HCT116 (cell line): ENCODE data around the gene CS. TPM values are rescaled to one million over a fixed set of nuclear protein-coding genes. Genes with fewer than 3 reads are reported as not detected.

Source experiments
- ATAC-seq: fragments of 200-7000 bp; cut with Tn5 transposase; 2 replicates; pipeline ENCODE4 v1.9.1; 2020; ENCODE audit warnings: mild to moderate bottlenecking, moderate library complexity
- BruUV-seq: library from RNA; stranded (reverse); fragments of 400-500 nt; replicated peaks from 2 replicates; lab custom pipeline; 2021; lab: Mats Ljungman, UMichigan
- CTCF ChIA-PET: fragments of 300-600 bp; sonication (Branson Sonifier 250); formaldehyde crosslinking; loops from one replicate; lab custom pipeline; 2021; ENCODE audit warnings: antibody characterized with exemption; lab: Charles Lee
- POLR2A ChIA-PET: fragments of 300-600, 350-600 bp; sonication (Branson Sonifier 250); formaldehyde crosslinking; loops from one replicate; lab custom pipeline; 2021; ENCODE audit warnings: antibody characterized with exemption; lab: Charles Lee
- RAD21 ChIA-PET, 2 experiments: fragments of 300-600 bp; sonication (Branson Sonifier 250); formaldehyde crosslinking; loops; one replicate each; lab custom pipeline; 2023; ENCODE audit warnings: low total read pairs in 2 of 2; ENCODE audit not compliant: uncharacterized antibody in 2 of 2, unreplicated experiment in 2 of 2, low non-redundant PET in 1 of 2; lab: Charles Lee
- DNase-seq: peaks from one replicate; pipeline ENCODE4 v3.0.0-alpha.2; 2010; ENCODE audit warnings: low read depth, low spot score
- H2AFZ ChIP-seq: fragments of 200-600 bp; shearing (Covaris generic), sonication (generic); 2 replicates; pipeline ENCODE4 v1.6.1; 2017; ENCODE audit warnings: low read depth, mixed run types, mixed read lengths, antibody characterized with exemption, low read length; ENCODE audit not compliant: poor library complexity, severe bottlenecking
- H3K27ac ChIP-seq: 2 replicates; pipeline ENCODE4 v1.5.1; 2012; ENCODE audit warnings: low read depth, low read length
- H3K27me3 ChIP-seq: fragments of 200-600 bp; sonication (generic); 2 replicates; pipeline ENCODE4 v1.6.1; 2016; ENCODE audit warnings: mixed run types, low read length, mixed read lengths; ENCODE audit not compliant: insufficient read depth
- H3K36me3 ChIP-seq, 2 experiments: fragments of 200-500 bp in 1 of 2; fragments of 200-600 bp in 1 of 2; sonication (Bioruptor generic) in 1 of 2; sonication (generic) in 1 of 2; 2 replicates each; pipeline versions ENCODE4 v1.5.1 to v1.6.1; 2014 to 2016; ENCODE audit warnings: low read length in 2 of 2, inconsistent platforms in 1 of 2, mixed read lengths in 1 of 2, mixed run types in 1 of 2; ENCODE audit not compliant: insufficient read depth in 2 of 2, control insufficient read depth in 1 of 2
- H3K4me1 ChIP-seq, 2 experiments: fragments of 200-600 bp in 1 of 2; sonication (generic) in 1 of 2; 2 replicates each; pipeline versions ENCODE4 v1.5.1 to v1.6.1; 2012 to 2017; ENCODE audit warnings: low read length in 2 of 2, inconsistent platforms in 1 of 2, mild to moderate bottlenecking in 1 of 2, mixed read lengths in 1 of 2, mixed run types in 1 of 2, moderate library complexity in 1 of 2; ENCODE audit not compliant: insufficient read depth in 2 of 2, control insufficient read depth in 1 of 2
- H3K4me2 ChIP-seq: fragments of 200-600 bp; sonication (generic); 2 replicates; pipeline ENCODE4 v1.6.1; 2017; ENCODE audit warnings: mixed run types, low read length, mixed read lengths
- H3K4me3 ChIP-seq, 2 experiments: fragments of 200-600 bp in 1 of 2; sonication (generic) in 1 of 2; replicated peaks in 1 of 2; 2 replicates each; pipeline ENCODE4 v1.5.1; 2011 to 2016; ENCODE audit warnings: low read length in 2 of 2, control low read depth in 1 of 2, low read depth in 1 of 2, mild to moderate bottlenecking in 1 of 2, mixed read lengths in 1 of 2, mixed run types in 1 of 2
- H3K79me2 ChIP-seq: fragments of 200-600 bp; sonication (generic); 2 replicates; pipeline ENCODE4 v1.6.1; 2017; ENCODE audit warnings: mild to moderate bottlenecking, mixed run types, low read length, moderate library complexity, mixed read lengths; ENCODE audit not compliant: insufficient read depth
- H3K9ac ChIP-seq: fragments of 200-600 bp; sonication (generic); 2 replicates; pipeline ENCODE4 v1.6.1; 2016; ENCODE audit warnings: low read length, mixed read lengths
- H3K9me2 ChIP-seq: fragments of 200-600 bp; sonication (generic), shearing (Covaris generic); 2 replicates; pipeline ENCODE4 v1.6.1; 2017; ENCODE audit warnings: mixed run types, mild to moderate bottlenecking, moderate library complexity; ENCODE audit not compliant: insufficient read depth
- H3K9me3 ChIP-seq, 2 experiments: fragments of 200-500 bp in 1 of 2; fragments of 200-600 bp in 1 of 2; sonication (Bioruptor generic) in 1 of 2; sonication (generic) in 1 of 2; 2 replicates each; pipeline ENCODE4 v1.6.1; 2014 to 2017; ENCODE audit warnings: low read length in 2 of 2, mixed read lengths in 2 of 2, inconsistent platforms in 1 of 2, low read depth in 1 of 2, mild to moderate bottlenecking in 1 of 2, mixed run types in 1 of 2, moderate library complexity in 1 of 2; ENCODE audit not compliant: control insufficient read depth in 1 of 2, insufficient read depth in 1 of 2
- H4K20me1 ChIP-seq: fragments of 200-600 bp; sonication (generic), shearing (Covaris generic); 2 replicates; pipeline ENCODE4 v1.6.1; 2017; ENCODE audit warnings: mixed run types, mild to moderate bottlenecking, moderate library complexity; ENCODE audit not compliant: insufficient read depth
- EZH2 ChIP-seq: fragments of 200-600 bp; sonication (generic); IDR thresholded peaks from 2 replicates; pipeline ENCODE4 v1.6.1; 2017; ENCODE audit warnings: antibody characterized with exemption, mixed run types
- FOSL1 ChIP-seq: IDR thresholded peaks from 2 replicates; pipeline ENCODE4 v1.6.1; 2012; ENCODE audit warnings: low read depth
- JUND ChIP-seq: IDR thresholded peaks from 2 replicates; pipeline ENCODE4 v1.6.1; 2012
- MAX ChIP-seq: IDR thresholded peaks from 2 replicates; pipeline ENCODE4 v1.6.1; 2012
- POLR2A ChIP-seq: IDR thresholded peaks from 2 replicates; pipeline ENCODE4 v1.7.0; 2011; ENCODE audit warnings: borderline replicate concordance; ENCODE audit not compliant: insufficient read depth, insufficient read length; ENCODE audit errors: extremely low read depth
- RAD21 ChIP-seq: IDR thresholded peaks from 2 replicates; pipeline ENCODE4 v1.6.1; 2012; ENCODE audit warnings: low read depth, mild to moderate bottlenecking
- ZFX ChIP-seq: fragments of 450-650 bp; IDR thresholded peaks from 2 replicates; pipeline ENCODE4 v1.6.1; 2017
- intact Hi-C: fragments of 100-400 bp; cut with micrococcal nuclease; formaldehyde crosslinking; loops from 2 replicates; pipeline ENCODE4 v1.10.0; 2022
- total RNA-seq: library from RNA; stranded (reverse); gene quantifications from one replicate; pipeline ENCODE4 v1.2.1, GENCODE V29; 2021; ENCODE audit not compliant: unreplicated experiment
- TF ChIP-seq, protein P1 (sequence below), 3 experiments: fragments of 200-600 bp in 1 of 3; sonication (generic) in 1 of 3; IDR thresholded peaks in 2 of 3; conservative IDR thresholded peaks in 1 of 3; 2 replicates each; pipeline ENCODE4 v1.5.1; 2012 to 2017; ENCODE audit warnings: low read depth in 2 of 3, low read length in 2 of 3, antibody characterized with exemption in 1 of 3, borderline replicate concordance in 1 of 3, control low read depth in 1 of 3, mild to moderate bottlenecking in 1 of 3, mixed read lengths in 1 of 3, mixed run types in 1 of 3, moderate library complexity in 1 of 3; ENCODE audit not compliant: insufficient read depth in 1 of 3
- TF ChIP-seq, protein P2 (sequence below): IDR thresholded peaks from 2 replicates; pipeline ENCODE4 v1.6.1; 2012; ENCODE audit warnings: low read depth

CS gene
- total RNA-seq, 1 experiment from 2014 or later, result 270 TPM

DNA sequence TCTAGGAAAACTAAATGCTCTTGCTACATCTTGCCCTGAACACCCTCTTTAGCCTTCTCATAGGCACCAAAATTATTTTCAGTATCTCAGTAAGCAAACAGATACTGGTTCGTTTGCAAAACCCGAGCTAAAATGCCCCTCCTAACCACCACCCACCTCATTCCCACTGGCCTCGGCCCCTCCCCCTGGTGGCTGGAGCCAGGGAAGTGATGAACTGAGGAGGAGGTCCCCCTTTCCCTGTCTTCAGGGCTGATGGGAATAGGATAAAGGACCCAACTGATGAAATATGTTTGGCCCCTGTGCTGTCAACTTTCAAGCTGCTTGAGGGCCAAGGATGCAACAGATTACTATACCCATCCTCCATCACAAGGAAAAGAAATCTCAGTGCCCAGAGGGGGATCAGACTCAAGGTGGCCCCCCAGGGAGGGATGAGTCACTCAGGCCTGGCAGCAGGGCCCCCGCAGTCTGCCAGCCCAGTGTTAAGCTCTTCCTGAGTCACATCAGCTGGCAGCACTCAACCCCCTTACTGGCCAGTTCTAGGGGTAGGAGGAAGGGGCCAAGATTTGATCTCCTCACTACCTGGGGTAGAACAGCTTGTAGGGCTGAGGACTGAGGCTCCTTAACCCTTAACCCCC is 43.7 kb downstream of the CS start:
- TF ChIP-seq, protein P1, sequence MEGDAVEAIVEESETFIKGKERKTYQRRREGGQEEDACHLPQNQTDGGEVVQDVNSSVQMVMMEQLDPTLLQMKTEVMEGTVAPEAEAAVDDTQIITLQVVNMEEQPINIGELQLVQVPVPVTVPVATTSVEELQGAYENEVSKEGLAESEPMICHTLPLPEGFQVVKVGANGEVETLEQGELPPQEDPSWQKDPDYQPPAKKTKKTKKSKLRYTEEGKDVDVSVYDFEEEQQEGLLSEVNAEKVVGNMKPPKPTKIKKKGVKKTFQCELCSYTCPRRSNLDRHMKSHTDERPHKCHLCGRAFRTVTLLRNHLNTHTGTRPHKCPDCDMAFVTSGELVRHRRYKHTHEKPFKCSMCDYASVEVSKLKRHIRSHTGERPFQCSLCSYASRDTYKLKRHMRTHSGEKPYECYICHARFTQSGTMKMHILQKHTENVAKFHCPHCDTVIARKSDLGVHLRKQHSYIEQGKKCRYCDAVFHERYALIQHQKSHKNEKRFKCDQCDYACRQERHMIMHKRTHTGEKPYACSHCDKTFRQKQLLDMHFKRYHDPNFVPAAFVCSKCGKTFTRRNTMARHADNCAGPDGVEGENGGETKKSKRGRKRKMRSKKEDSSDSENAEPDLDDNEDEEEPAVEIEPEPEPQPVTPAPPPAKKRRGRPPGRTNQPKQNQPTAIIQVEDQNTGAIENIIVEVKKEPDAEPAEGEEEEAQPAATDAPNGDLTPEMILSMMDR (IDR thresholded peaks at IDR 0.05 in 2 of 3, conservative IDR thresholded peaks at IDR 0.05 in 1 of 3; ENCODE audit: borderline replicate concordance in 1 of 3, insufficient read depth in 1 of 3, low read depth in 2 of 3, low read length in 2 of 3), result 0 out of 6 replicates have a peak, but pooled peaks of 1 of the 3 experiments have one; percentile 5
- TF ChIP-seq POLR2A, result no peak
- peak overlapping the region in 1 of 2 experiments; percentile 89; a peak in 3 of 4 replicates for H3K4me3 ChIP-seq
- H3K4me2 ChIP-seq, result peak overlapping the region; percentile 97
- H3K27ac ChIP-seq, result peak overlapping the region; percentile 82; the same call in 1 of the 2 replicates
- H3K4me1 ChIP-seq, result peaks cover 19 to 37% of the 10 kb centered on the region in 2 experiments
- peaks cover 30% of the 10 kb centered on the region for H3K79me2 ChIP-seq
- H3K9ac ChIP-seq, result peak overlapping the region; percentile 89
- H2AFZ ChIP-seq, result no peak overlapping the region
- CTCF ChIA-PET, result no interaction called here
- H3K27me3 ChIP-seq, result no peaks in the 10 kb centered on the region
- intact Hi-C loops, result loop anchor here (5.0 kb wide), 1 partner anchor 34 kb away; the partner anchor contains the start of genes NABP2 and RNF41
- ATAC-seq, result no peak
- H3K9me3 ChIP-seq, result no peaks in the 10 kb centered on the region
- H3K9me2 ChIP-seq, result no peaks in the 10 kb centered on the region
- H4K20me1 ChIP-seq, result no peaks in the 10 kb centered on the region
- no peak for DNase-seq
- POLR2A ChIA-PET, result no interaction called here
- BruUV-seq, result TSS peak; percentile 38
- H3K36me3 ChIP-seq, result peaks cover 29 to 54% of the 10 kb centered on the region in 2 experiments
- RAD21 ChIA-PET, result no interaction called here

- no peak for DNase-seq
- TF ChIP-seq FOSL1 (no peak), JUND (no peak), MAX (no peak), POLR2A (no peak), EZH2 (no peak), RAD21 (no peak), ZFX (no peak)
- TF ChIP-seq, protein P2, sequence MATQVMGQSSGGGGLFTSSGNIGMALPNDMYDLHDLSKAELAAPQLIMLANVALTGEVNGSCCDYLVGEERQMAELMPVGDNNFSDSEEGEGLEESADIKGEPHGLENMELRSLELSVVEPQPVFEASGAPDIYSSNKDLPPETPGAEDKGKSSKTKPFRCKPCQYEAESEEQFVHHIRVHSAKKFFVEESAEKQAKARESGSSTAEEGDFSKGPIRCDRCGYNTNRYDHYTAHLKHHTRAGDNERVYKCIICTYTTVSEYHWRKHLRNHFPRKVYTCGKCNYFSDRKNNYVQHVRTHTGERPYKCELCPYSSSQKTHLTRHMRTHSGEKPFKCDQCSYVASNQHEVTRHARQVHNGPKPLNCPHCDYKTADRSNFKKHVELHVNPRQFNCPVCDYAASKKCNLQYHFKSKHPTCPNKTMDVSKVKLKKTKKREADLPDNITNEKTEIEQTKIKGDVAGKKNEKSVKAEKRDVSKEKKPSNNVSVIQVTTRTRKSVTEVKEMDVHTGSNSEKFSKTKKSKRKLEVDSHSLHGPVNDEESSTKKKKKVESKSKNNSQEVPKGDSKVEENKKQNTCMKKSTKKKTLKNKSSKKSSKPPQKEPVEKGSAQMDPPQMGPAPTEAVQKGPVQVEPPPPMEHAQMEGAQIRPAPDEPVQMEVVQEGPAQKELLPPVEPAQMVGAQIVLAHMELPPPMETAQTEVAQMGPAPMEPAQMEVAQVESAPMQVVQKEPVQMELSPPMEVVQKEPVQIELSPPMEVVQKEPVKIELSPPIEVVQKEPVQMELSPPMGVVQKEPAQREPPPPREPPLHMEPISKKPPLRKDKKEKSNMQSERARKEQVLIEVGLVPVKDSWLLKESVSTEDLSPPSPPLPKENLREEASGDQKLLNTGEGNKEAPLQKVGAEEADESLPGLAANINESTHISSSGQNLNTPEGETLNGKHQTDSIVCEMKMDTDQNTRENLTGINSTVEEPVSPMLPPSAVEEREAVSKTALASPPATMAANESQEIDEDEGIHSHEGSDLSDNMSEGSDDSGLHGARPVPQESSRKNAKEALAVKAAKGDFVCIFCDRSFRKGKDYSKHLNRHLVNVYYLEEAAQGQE, result no peak
- no peak overlapping the region for H2AFZ ChIP-seq
- no peaks in the 10 kb centered on the region for H4K20me1 ChIP-seq
- peaks cover 17 to 29% of the 10 kb centered on the region in 2 experiments for H3K4me1 ChIP-seq
- no peak overlapping the region for H3K4me2 ChIP-seq
- H3K27ac ChIP-seq, result no peak overlapping the region
- intact Hi-C loops, result loop anchor here (5.0 kb wide), 1 partner anchor 33 kb away; the partner anchor contains the start of genes NABP2 and RNF41
- ChIA-PET RAD21 (no interaction called here), POLR2A (interaction anchor here (1.2 kb wide), 1 partner anchor 34 kb away, joined by 3 read pairs; the partner anchor contains the start of gene RNF41), CTCF (no interaction called here)
- peaks cover 30% of the 10 kb centered on the region for H3K79me2 ChIP-seq
- no peaks in the 10 kb centered on the region for H3K9me2 ChIP-seq
- no peaks in the 10 kb centered on the region for H3K27me3 ChIP-seq
- no TSS peak for BruUV-seq
- no peaks in the 10 kb centered on the region for H3K9me3 ChIP-seq
- no peak overlapping the region for H3K4me3 ChIP-seq
- no peak for ATAC-seq
- peaks cover 30 to 56% of the 10 kb centered on the region in 2 experiments for H3K36me3 ChIP-seq
- no peak overlapping the region for H3K9ac ChIP-seq
Observed at GRCh38 chr12:56255671-56256070, 44.5 kb downstream of the CS start.
